Mesendoderm (in vitro differentiated cells): Measurements from ENCODE around the gene MRPL20.

ENCODE experiments used
- DNase-seq: peaks from one replicate; pipeline ENCODE4 v3.0.0; 2013
- H2AK5ac ChIP-seq: 2 replicates; pipeline ENCODE4 v1.6.1; 2013; ENCODE audit warnings: low read length, inconsistent platforms
- H2BK120ac ChIP-seq: 2 replicates; pipeline ENCODE4 v1.6.1; 2013; ENCODE audit warnings: low read depth, mild to moderate bottlenecking, low read length, moderate library complexity, mixed read lengths
- H2BK15ac ChIP-seq: replicated peaks from 2 replicates; pipeline ENCODE4 v1.6.1; 2013; ENCODE audit warnings: low read depth, mild to moderate bottlenecking, moderate library complexity
- H2BK5ac ChIP-seq: 2 replicates; pipeline ENCODE4 v1.6.1; 2013; ENCODE audit warnings: low read length, inconsistent platforms
- H3K18ac ChIP-seq: 2 replicates; pipeline ENCODE4 v1.6.1; 2013; ENCODE audit warnings: mild to moderate bottlenecking, low read length, mixed read lengths
- H3K23ac ChIP-seq: one replicate; pipeline ENCODE4 v1.6.1; 2013; ENCODE audit warnings: low read length
- H3K27ac ChIP-seq: 2 replicates; pipeline ENCODE4 v1.5.1; 2013; ENCODE audit warnings: low read depth, mild to moderate bottlenecking, inconsistent platforms, low read length, moderate library complexity
- H3K27me3 ChIP-seq: 2 replicates; pipeline ENCODE4 v1.6.1; 2013; ENCODE audit warnings: low read length, control low read depth, mild to moderate bottlenecking, inconsistent platforms; ENCODE audit not compliant: insufficient read depth, poor library complexity
- H3K36me3 ChIP-seq: 2 replicates; pipeline ENCODE4 v1.6.1; 2013; ENCODE audit warnings: low read length, inconsistent platforms; ENCODE audit not compliant: control insufficient read depth, insufficient read depth
- H3K4ac ChIP-seq: one replicate; pipeline ENCODE4 v1.6.1; 2013; ENCODE audit warnings: low read depth, mild to moderate bottlenecking, low read length, moderate library complexity
- H3K4me1 ChIP-seq: 2 replicates; pipeline ENCODE4 v1.6.1; 2013; ENCODE audit warnings: low read depth, low read length, inconsistent platforms; ENCODE audit not compliant: control insufficient read depth
- H3K4me2 ChIP-seq: 2 replicates; pipeline ENCODE4 v1.6.1; 2013; ENCODE audit warnings: low read length
- H3K4me3 ChIP-seq: 2 replicates; pipeline ENCODE4 v1.5.1; 2013; ENCODE audit warnings: mild to moderate bottlenecking, low read length
- H3K56ac ChIP-seq: one replicate; pipeline ENCODE4 v1.6.1; 2013; ENCODE audit warnings: low read length
- H3K79me1 ChIP-seq: 2 replicates; pipeline ENCODE4 v1.6.1; 2013; ENCODE audit warnings: low read length, inconsistent platforms
- H3K79me2 ChIP-seq: 2 replicates; pipeline ENCODE4 v1.6.1; 2013; ENCODE audit warnings: mild to moderate bottlenecking, low read length; ENCODE audit not compliant: control insufficient read depth, insufficient read depth
- H3K9ac ChIP-seq: 2 replicates; pipeline ENCODE4 v1.6.1; 2013; ENCODE audit warnings: low read length, inconsistent platforms
- H4K5ac ChIP-seq: one replicate; pipeline ENCODE4 v1.6.1; 2013; ENCODE audit warnings: low read length
- H4K8ac ChIP-seq: one replicate; pipeline ENCODE4 v1.6.1; 2013; ENCODE audit warnings: low read depth, mild to moderate bottlenecking, control low read depth, low read length, moderate library complexity
- WGBS: extraction: QIAGEN DNeasy Blood & Tissue Kit; methylation state at CpG from one replicate; pipeline ENCODE4 v1.1.7; 2013; ENCODE audit warnings: low lambda C conversion rate, missing lambda C conversion rate; ENCODE audit not compliant: insufficient coverage; ENCODE audit errors: extremely low coverage; 5-methylcytosine and 5-hydroxymethylcytosine counted together

The MRPL20 gene

GRCh38 chr1:1374589-1374928 is 32.5 kb downstream of the MRPL20 start:
- no peak overlapping the region for H2BK5ac ChIP-seq
- H3K27ac ChIP-seq = peak overlapping the region; percentile 82
- peak overlapping the region; percentile 94 for H3K4me3 ChIP-seq
- H2AK5ac ChIP-seq = no peak overlapping the region
- peaks cover 10% of the 10 kb centered on the region for H3K79me2 ChIP-seq
- peak overlapping the region; percentile 48 for H3K23ac ChIP-seq
- H2BK15ac ChIP-seq = no peak overlapping the region
- peaks cover 7% of the 10 kb centered on the region for H3K79me1 ChIP-seq
- no peak overlapping the region for H4K5ac ChIP-seq
- peak overlapping the region; percentile 36 for H3K4ac ChIP-seq
- H3K36me3 ChIP-seq = no peaks in the 10 kb centered on the region
- no peaks in the 10 kb centered on the region for H3K27me3 ChIP-seq
- no peak overlapping the region for H2BK120ac ChIP-seq
- H3K4me2 ChIP-seq = peak overlapping the region; percentile 83
- H3K4me1 ChIP-seq = no peaks in the 10 kb centered on the region
- H3K18ac ChIP-seq = no peak overlapping the region
- no peak for DNase-seq
- peak overlapping the region; percentile 95 for H3K9ac ChIP-seq
- no CpG with 5 or more reads among the region's 24 CpGs for WGBS
- H4K8ac ChIP-seq = peak overlapping the region; percentile 92
- peak overlapping the region; percentile 95 for H3K56ac ChIP-seq

DNA sequence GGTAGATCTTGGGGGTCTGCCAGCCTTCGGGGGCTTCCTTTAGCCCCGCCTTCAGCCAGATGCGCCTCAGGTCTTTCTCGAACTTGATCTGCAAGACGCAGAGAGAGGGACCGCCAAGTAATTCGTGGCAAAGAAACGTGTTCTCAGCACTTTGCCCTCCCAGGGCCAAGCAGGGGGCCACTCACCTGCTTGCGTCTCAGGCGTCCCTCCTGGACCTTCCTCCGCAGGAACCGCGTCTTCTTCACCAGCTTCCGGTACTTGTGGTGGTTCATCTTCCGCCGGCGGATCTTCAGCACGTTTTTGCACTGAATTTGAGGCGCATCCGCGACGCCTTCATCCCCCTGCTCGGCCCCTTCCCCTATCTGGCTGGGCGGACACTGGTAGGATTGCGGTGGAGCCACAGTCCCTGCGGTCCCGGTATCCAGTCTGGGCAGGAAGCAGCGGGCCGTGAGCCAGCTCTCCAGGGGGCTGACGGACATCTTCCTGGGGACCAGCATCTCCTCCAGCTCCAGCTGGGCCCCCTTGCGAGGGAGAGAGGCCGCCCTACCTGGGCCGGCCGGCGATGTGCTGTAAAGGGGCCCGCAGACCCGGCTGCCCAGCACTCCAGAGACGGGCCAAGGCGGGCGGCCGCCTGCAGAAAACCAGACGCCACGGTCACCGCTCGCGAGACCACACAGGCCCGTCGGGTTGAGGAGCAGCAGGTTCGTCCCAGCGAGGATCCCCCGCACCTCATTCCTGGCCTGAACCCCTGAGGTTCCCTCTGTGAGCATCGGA is 33.1 kb downstream of the MRPL20 start:
- no CpG with 5 or more reads among the region's 52 CpGs for WGBS
- H3K27ac ChIP-seq = no peak overlapping the region

DNA sequence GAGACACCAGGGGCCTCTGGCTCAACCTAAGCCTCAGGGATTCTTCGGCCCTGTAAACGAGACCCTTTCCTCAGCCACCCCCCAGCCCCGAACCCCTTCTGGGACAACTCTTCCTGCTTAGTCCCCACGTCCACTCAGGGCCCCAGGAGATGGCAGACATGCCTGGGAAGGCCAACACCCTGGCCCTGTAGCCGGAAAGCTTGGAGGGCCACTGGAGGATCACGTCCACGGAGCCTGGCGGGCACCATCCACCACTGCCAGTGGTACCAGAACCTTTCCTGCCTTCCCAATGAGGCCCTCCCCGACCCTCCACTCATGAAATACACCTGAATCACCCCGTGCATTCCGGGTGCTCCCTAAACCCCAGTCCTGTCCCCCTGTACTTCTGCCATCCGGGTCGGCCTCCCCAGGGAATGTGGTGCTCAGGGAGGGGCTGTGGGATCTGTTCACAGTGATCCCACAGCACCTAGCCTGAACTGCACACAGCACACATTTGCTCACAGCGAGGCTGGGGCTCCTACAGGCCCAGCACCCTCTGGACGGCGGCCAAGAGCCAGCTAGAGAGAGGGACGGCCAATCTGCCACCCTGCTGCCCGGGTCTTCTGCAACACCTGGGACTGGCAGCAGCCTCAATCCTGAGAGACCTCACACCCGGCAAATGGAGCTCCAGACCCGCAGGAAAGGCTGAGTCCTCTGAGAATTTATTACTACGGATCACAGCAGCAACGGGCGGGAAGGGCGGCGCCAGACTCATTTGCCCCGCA is 33.9 kb downstream of the MRPL20 start:
- Histone ChIP-seq H2BK120ac (no peak overlapping the region), H2AK5ac (no peak overlapping the region), H3K27me3 (no peaks in the 10 kb centered on the region), H3K56ac (no peak overlapping the region), H3K4ac (no peak overlapping the region), H4K8ac (no peak overlapping the region), H3K9ac (no peak overlapping the region), H2BK5ac (no peak overlapping the region), H3K4me3 (no peak overlapping the region), H3K23ac (no peak overlapping the region), H3K36me3 (no peaks in the 10 kb centered on the region), H3K18ac (no peak overlapping the region), H3K79me2 (peaks cover 10% of the 10 kb centered on the region), H4K5ac (no peak overlapping the region), H3K4me2 (no peak overlapping the region), H3K79me1 (peaks cover 7% of the 10 kb centered on the region), H3K27ac (no peak overlapping the region), H3K4me1 (no peaks in the 10 kb centered on the region), H2BK15ac (no peak overlapping the region)
- no CpG with 5 or more reads among the region's 26 CpGs for WGBS
- DNase-seq = no peak

More for the DNA sequence above, 33.1 kb downstream of the MRPL20 start:
- H2BK15ac ChIP-seq = no peak overlapping the region
- no peak for DNase-seq
- peak overlapping the region; percentile 94 for H3K4me3 ChIP-seq
- peaks cover 10% of the 10 kb centered on the region for H3K79me2 ChIP-seq
- H3K9ac ChIP-seq = peak overlapping the region; percentile 95
- H3K4ac ChIP-seq = no peak overlapping the region
- peak overlapping the region; percentile 48 for H3K23ac ChIP-seq
- peak overlapping the region; percentile 95 for H3K56ac ChIP-seq
- H3K4me2 ChIP-seq = peak overlapping the region; percentile 83
- no peak overlapping the region for H2BK120ac ChIP-seq
- no peak overlapping the region for H4K5ac ChIP-seq
- no peak overlapping the region for H3K18ac ChIP-seq
- no peaks in the 10 kb centered on the region for H3K4me1 ChIP-seq
- peaks cover 7% of the 10 kb centered on the region for H3K79me1 ChIP-seq
- no peaks in the 10 kb centered on the region for H3K27me3 ChIP-seq
- H2AK5ac ChIP-seq = no peak overlapping the region
- no peaks in the 10 kb centered on the region for H3K36me3 ChIP-seq
- no peak overlapping the region for H2BK5ac ChIP-seq
- H4K8ac ChIP-seq = no peak overlapping the region

DNA sequence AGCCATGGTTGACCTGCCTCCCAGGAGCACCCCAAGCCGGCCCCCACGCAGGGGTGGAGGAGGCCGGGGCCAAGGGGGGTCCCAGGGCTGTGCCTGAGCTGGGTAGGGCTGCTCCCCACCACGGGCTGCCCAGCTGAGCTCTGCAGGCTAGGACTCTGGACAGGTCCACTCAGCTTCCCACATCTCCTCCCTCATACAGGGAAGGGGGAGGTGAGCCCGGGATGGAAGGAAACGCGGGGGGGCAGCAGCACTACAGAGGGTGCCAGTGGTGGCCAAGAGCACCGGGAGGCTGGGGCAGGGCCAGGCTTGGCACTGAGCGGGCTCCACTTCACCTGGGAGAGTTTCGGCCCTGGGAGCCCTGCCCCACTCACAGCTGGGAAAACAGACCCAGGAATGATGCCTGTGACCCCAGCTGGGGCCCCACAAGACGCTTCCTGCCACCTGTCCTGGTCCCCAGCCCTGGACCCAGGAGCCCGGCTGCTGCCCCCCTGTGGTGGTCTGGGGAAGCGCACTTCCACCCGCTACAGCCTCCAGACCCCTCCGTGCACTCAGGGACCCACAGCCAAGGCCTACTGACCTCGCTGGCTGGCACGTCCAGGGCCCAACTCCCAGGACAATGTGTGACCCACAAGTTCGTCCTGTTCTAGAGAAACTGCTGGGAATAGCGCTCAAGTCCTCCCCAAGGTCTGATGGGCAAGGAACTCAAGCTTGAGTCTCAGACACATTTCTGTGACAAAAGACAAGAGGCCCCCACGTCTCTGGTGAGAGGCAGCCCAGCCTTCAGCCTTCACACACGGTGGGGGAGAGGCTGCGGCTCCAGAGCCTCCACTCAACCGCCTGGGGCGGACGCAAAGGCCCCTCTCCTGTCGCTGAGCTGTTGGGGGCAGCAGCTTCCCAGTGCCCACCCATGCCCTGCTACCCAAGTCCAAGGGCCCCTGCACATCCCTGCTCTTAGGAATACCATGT is 35.1 kb downstream of the MRPL20 start:
- H3K4me3 ChIP-seq = no peak overlapping the region
- no peak overlapping the region for H4K5ac ChIP-seq
- H3K9ac ChIP-seq = no peak overlapping the region
- no peak overlapping the region for H4K8ac ChIP-seq
- peaks cover 10% of the 10 kb centered on the region for H3K79me2 ChIP-seq
- H2BK15ac ChIP-seq = no peak overlapping the region
- no peaks in the 10 kb centered on the region for H3K36me3 ChIP-seq
- H3K23ac ChIP-seq = no peak overlapping the region
- H2BK5ac ChIP-seq = no peak overlapping the region
- no peak overlapping the region for H3K27ac ChIP-seq
- H3K79me1 ChIP-seq = peaks cover 7% of the 10 kb centered on the region
- no peak overlapping the region for H2AK5ac ChIP-seq
- WGBS = no CpG with 5 or more reads among the region's 26 CpGs
- H3K4me1 ChIP-seq = no peaks in the 10 kb centered on the region
- H3K18ac ChIP-seq = no peak overlapping the region
- H3K4me2 ChIP-seq = no peak overlapping the region
- H3K56ac ChIP-seq = peak overlapping the region; percentile 56
- no peaks in the 10 kb centered on the region for H3K27me3 ChIP-seq
- DNase-seq = peak; percentile 66
- no peak overlapping the region for H3K4ac ChIP-seq
- no peak overlapping the region for H2BK120ac ChIP-seq

DNA sequence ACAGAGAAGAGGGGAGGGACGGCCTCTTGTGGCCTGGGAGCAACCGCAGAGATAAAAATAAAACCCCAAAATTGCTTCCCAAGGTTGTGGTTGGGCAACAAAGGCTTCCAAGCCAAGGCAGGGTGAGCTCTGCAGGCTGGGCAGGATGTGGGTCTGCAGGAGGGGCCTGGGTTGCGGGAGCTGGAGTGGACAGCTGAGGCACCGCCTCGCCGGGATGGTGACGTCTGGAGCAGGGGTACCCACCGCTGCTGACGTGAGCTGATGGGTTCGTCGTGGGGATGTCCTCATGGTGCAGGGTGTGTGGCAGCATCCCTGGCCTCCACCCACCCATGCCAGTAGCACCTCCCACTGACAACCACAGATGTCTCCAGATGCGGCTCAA is 35.7 kb downstream of the MRPL20 start:
- no CpG with 5 or more reads among the region's 12 CpGs for WGBS
- H3K4me2 ChIP-seq = no peak overlapping the region
- DNase-seq = no peak
- no peak overlapping the region for H2BK120ac ChIP-seq
- no peak overlapping the region for H3K27ac ChIP-seq
- no peak overlapping the region for H3K4ac ChIP-seq
- H3K36me3 ChIP-seq = no peaks in the 10 kb centered on the region
- H3K79me1 ChIP-seq = peaks cover 7% of the 10 kb centered on the region
- no peaks in the 10 kb centered on the region for H3K4me1 ChIP-seq
- H3K27me3 ChIP-seq = no peaks in the 10 kb centered on the region
- H3K18ac ChIP-seq = no peak overlapping the region
- no peak overlapping the region for H3K9ac ChIP-seq
- H3K23ac ChIP-seq = no peak overlapping the region
- no peak overlapping the region for H2AK5ac ChIP-seq
- peaks cover 10% of the 10 kb centered on the region for H3K79me2 ChIP-seq
- H3K4me3 ChIP-seq = no peak overlapping the region
- H2BK15ac ChIP-seq = no peak overlapping the region
- no peak overlapping the region for H4K5ac ChIP-seq
- no peak overlapping the region for H4K8ac ChIP-seq
- no peak overlapping the region for H2BK5ac ChIP-seq
- no peak overlapping the region for H3K56ac ChIP-seq
